CD4-positive, alpha-beta T cell treated with Interleukin-4 for 1 hour (primary cell): Measurements from ENCODE around the gene ADAT2.
A peak's percentile ranks its signal among the peaks of the same experiment; 100 is the strongest.
"Not testable (repeated sequence)": the region's sequence is repeated elsewhere in the genome, so short reads cannot be mapped to it uniquely, and the experiment has no call there.

Experiments used
- DNase-seq, 2 donors: peaks; one replicate each; pipeline ENCODE4 v3.0.0-alpha.2; 2020 to 2022

Gene ADAT2

GRCh38 chr6:143450453-143451371, at the start of gene ADAT2, which contains the start of gene PEX3:
ADAT2 (minus strand) TSS chr6:143450695; CDS start chr6:143450658, 37 bp downstream.
PEX3 (plus strand) TSS chr6:143450805; CDS start chr6:143451043, 238 bp downstream.
- peak; percentile 93 to 94 for DNase-seq

GRCh38 chr6:143498428-143498827, 47.9 kb upstream of the ADAT2 start:
- DNase-seq: peak in 1 of 2 donors; percentile 20

GRCh38 chr6:143496974-143497373, 46.5 kb upstream of the ADAT2 start:
- no peak for DNase-seq

DNA sequence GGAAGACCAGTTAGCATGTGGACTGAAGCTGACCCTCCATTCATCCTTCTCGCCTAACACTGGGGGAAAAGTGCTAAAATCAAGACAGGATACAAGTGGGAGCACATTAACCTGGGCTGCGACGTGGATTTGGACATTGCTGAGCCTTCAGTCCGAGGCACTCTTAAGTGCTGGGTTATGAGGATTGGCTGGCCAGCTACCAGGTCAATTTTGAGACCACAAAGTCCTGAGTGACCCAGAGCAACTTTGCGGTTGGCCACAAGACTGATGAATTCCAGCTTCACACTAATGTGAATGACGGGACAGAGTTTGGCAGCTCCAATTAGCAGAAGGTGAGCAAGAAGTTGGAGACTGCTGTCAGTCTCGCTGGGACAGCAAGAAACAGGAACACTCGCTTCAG, 40.3 kb upstream of the ADAT2 start:
- DNase-seq: no peak

DNA sequence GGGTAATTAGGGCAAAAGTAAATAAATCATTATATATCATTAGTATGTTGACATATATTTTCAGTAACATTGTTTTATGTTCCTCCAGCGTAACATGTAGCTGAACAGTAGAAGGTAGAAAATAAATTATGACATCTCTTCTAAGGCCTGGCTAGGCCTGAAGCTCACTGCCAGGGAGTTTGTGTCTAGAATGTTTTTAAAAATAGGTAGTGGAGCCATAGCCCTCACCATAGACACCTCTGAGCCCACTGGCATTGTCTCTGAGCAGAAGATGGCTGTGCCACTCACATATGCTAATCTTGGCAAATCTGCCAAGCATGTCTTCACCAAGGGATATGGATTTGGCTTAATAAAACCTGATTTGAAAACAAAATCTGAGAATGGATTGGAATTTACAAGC, 39.7 kb upstream of the ADAT2 start:
- DNase-seq: no peak

- no peak for DNase-seq
Measured at GRCh38 chr6:143486752-143487151, 36.3 kb upstream of the ADAT2 start.

DNA sequence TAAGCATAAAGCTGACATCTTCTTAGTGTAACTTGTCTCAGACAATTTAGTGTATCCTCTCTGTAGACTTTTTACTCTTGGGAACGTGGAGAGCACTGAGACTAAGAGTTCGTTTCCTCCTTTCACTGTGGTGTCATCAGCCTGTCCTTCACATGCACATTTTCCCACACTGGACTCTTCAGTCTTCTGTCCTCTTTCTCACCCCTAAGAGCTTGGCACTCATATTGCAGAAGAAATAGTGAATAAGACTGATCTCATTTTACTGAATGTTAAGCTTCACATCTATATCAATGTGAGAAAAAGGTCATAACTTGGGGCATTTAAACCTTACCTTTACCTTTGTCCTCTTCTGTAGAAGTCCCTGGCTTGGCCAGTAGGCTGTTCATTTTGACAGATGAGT, 35.5 kb upstream of the ADAT2 start:
- DNase-seq: no peak

DNA sequence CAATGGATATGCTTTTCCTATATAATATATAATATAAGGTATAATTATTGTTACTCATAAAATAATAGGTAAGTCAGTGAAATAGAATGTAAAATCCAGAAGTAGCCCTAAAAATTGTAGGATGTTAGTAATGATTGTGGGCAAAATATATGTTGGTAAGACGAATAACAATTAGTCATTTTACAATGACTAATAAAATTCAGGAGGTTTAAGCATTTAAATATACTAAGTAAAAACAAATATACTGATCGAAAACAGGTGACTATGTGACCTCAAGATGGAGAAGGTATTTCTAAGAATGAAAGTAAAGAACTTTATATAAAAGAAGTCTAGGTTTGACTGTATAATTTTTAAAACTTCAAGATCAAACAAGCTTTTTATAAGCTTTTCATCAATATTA, 32.1 kb upstream of the ADAT2 start:
- DNase-seq: no peak

GRCh38 chr6:143478479-143479062, 28.1 kb upstream of the ADAT2 start:
- no peak for DNase-seq

DNA sequence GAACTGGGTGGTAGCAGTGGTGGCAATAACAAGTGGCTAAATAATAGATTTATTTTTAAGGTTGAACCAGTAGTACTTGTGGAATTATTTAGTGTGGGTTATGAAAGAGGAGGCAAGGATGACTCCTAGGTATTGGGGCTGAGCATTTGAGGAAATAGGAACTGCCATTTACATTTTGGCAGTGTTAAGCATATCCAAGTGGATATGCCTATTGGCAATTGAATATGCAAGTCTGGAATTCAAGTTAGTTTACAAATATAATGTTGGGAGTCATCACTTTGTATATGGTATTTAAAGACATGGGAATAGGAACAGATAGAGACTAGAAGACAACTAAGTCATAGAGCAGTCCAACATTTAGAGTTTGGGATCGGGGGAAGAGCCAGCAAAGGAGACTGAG, 26.1 kb upstream of the ADAT2 start:
- no peak for DNase-seq

- DNase-seq: no peak
Measured at GRCh38 chr6:143471822-143472221, 21.3 kb upstream of the ADAT2 start.

DNA sequence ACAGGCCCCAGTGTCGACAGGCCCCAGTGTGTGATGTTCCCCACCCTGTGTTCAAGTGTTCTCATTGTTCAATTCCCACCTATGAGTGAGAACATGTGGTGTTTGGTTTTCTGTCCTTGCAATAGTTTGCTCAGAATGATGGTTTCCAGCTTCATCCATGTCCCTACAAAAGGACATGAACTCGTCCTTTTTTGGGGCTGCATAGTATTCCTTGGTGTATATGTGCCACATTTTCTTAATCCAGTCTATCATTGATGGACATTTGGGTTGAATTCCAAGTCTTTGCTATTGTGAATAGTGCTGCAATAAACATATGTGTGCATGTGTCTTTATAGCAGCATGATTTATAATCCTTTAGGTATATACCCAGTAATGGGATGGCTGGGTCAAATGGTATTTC, 18.3 kb upstream of the ADAT2 start:
- not testable (repeated sequence) for DNase-seq

DNA sequence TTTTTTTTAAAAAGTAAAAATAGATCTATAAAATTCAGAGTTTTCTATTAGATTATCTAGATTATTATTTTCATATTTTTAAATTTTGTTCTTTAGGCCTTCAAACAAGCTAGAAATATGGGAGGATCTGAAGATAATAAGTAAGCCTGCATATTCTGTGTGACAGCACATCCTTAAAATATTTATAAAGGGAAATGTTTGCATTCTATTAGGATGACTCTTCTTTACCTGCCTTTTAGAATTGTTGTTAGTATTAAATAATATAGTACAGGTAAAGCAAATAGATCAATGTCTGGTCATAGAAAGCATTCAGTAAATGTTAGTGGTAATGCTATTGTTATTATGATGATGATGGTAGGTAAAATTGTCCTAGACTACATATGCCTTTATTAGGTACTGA, 17.5 kb upstream of the ADAT2 start:
- no peak for DNase-seq

DNA sequence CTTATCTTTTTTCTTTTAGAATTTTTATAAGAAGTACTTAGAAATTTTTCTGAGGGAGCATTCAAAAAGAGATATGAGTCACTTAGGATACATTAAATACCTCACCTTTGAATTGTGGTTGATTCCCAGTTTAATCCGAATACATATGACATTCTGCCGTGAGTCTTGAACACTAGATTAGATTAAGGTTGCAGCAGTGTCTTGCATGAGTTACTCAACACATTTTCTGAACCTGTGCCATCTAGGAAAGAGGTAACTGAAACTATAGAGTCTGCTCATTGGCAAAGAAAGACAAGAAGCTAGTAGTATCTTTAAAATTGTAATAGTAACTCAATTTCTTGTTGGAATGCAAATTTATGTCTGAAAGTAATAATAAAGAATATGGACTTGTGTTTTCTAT, 15.1 kb upstream of the ADAT2 start:
- no peak for DNase-seq

- DNase-seq: no peak
Measured at GRCh38 chr6:143457563-143458359, 7.3 kb upstream of the ADAT2 start.

GRCh38 chr6:143451531-143451930, 1.0 kb upstream of the ADAT2 start:
- DNase-seq: no peak

DNA sequence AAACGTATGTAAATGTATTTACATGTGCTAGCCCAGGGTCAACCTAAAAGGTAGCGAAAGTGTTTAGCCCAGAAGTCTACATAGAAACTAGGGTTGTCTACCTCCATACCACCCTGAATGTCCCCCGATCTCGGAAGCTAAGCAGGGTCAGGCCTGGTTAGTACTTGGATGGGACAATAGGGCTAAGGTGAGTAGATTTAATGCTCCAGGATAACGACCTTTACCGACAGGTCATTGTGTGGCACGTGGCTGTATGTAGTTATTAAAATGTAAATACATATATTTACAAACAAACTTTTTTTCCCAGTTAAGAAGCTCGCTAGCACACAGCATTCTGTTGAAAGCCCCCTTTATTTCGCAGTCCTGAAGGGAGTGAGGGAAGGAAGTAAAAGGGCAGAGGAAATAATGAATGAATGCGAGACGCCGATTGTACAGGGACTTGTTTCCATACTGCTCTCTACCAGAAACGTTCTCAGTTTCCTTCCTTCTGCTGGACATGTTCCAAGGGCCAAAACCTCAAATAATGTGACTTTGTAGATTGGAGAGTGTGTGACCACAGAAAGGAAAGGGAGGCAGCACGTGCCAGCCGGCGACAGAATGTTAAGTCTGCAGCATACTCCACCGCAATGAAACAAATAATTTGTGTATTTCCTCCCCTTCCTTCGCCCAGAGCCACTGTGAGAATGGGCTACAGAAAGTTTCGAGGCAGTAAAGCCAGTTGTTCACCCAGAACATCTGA, 612 bp downstream of the ADAT2 start:
- DNase-seq: peak; percentile 61 to 75

DNA sequence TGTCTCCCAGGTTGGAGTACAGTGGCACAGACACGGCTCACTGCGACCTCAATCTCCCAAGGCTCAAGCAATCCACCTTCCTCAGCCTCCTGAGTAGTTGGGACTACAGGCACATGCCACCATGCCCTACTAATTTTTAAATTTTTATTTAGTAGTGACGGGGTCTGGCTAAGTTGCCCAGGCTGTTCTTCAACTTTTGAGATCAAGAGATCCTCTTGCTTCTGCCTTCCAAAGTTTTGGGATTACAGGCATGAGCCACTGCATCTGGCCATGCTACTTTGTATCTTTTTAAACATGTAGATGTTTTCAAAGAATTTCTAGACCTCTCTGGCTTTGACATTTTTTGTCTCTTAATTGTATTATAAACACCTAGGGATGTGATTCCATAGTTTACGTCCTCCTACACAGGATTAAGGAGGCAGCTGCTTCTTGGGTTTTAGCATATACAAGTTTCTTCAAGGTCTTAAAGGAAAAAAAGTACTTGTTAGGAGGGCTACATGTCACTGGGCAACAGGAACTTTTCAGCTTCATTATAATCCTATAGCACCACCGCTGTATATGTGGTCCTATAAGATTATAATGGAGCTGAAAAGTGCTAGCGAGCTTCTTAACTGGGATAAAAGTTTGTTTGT, 1.3 kb downstream of the ADAT2 start:
- DNase-seq: no peak

DNA sequence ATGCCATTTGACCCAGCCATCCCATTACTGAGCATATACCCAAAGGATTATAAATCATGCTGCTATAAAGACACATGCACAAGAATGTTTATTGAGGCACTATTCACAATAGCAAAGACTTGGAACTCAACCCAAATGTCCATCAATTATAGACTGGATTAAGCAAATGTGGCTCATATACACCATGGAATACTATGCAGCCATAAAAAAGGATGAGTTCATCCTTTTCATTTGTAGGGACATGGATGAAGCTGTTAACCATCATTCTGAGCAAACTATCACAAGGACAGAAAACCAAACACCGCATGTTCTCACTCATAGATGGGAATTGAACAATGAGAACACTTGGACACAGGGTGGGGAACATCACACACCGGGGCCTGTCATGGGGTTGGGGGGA, 2.6 kb downstream of the ADAT2 start:
- DNase-seq: not testable (repeated sequence)

DNA sequence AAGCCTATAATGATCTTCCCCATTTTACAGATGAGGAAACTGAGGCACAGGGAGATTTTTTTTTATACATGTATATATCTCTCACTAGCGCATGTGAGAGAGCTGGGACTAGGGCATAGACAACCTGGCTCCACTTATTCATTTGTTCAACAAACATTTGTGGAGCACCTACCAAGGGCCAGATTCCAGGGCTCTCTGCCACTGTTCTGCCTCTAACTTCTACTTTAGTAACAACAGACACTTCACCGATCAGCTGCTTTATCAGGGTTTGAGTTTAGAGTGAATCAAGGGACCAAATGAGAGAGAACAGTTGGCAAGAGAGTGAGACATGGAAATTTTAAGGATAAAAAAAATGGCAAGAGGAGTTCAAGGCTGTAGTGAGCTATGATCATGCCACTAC, 7.4 kb downstream of the ADAT2 start:
- DNase-seq: no peak

GRCh38 chr6:143441680-143442545, 8.6 kb downstream of the ADAT2 start:
- peak in 1 of 2 donors; percentile 14 for DNase-seq
